ENCODE results near the gene NEDD9.

DNA sequence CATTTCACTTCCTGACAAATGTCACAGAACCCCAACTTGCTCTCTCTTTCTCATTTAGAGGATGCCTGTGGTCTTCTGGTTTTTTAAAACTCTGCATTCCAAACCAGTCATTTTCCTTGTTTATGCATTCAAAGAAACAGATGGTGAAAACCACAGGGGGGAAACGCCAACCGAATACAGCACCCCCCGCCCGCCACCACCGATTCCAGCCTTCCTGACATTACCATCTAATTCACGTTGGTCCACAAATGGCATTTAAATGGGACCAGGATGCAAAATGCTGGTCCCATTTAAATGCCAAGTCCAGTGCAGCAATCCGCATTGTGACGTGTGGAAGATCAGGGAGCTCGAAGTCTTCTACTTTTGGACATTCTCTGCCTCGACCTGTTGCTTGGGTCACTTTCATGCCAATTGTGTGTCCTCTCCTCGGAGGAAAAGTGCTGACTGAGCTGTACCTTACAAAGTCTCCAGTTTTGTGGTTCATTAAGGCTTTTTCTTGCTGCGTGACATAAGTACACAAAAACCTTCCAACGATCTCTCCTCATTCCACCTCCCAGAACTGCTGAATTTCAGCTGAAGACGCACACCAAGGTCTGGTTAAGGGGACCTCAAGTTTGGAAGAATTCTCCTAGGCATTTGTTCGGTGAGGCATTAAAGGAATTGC is 35.8 kb downstream of the NEDD9 start:
- TF ChIP-seq, protein P1, sequence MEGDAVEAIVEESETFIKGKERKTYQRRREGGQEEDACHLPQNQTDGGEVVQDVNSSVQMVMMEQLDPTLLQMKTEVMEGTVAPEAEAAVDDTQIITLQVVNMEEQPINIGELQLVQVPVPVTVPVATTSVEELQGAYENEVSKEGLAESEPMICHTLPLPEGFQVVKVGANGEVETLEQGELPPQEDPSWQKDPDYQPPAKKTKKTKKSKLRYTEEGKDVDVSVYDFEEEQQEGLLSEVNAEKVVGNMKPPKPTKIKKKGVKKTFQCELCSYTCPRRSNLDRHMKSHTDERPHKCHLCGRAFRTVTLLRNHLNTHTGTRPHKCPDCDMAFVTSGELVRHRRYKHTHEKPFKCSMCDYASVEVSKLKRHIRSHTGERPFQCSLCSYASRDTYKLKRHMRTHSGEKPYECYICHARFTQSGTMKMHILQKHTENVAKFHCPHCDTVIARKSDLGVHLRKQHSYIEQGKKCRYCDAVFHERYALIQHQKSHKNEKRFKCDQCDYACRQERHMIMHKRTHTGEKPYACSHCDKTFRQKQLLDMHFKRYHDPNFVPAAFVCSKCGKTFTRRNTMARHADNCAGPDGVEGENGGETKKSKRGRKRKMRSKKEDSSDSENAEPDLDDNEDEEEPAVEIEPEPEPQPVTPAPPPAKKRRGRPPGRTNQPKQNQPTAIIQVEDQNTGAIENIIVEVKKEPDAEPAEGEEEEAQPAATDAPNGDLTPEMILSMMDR (IDR thresholded peaks at IDR 0.05; ENCODE audit: insufficient read depth, low read length): no peak
- no peak for TF ChIP-seq SPI1 (IDR thresholded peaks at IDR 0.05; ENCODE audit: borderline replicate concordance, low read depth)
- no peak for TF ChIP-seq GABPA (IDR thresholded peaks at IDR 0.05; ENCODE audit: low read depth)
- TF ChIP-seq POLR2AphosphoS5 (IDR thresholded peaks at IDR 0.05; ENCODE audit: low read depth): no peak

Data from HL-60 (cell line).